Progenitor cell of endocrine pancreas (in vitro differentiated cells): ENCODE data around the gene DENND6B. TPM values are rescaled to one million over a fixed set of nuclear protein-coding genes. Genes with fewer than 3 reads are reported as not detected.

Experiments used
- DNase-seq: peaks from one replicate; pipeline ENCODE4 v3.0.0; 2021; ENCODE audit warnings: low spot score; ENCODE audit not compliant: unreplicated experiment
- H3K27ac Mint-ChIP-seq: 2 replicates; pipeline ENCODE4 v1.8.0; 2021; ENCODE audit warnings: mild to moderate bottlenecking, moderate library complexity, mixed read lengths
- H3K27me3 Mint-ChIP-seq: 2 replicates; pipeline ENCODE4 v1.8.0; 2021; ENCODE audit warnings: mixed read lengths
- H3K36me3 Mint-ChIP-seq: 2 replicates; pipeline ENCODE4 v1.8.0; 2022; ENCODE audit warnings: mixed read lengths; ENCODE audit not compliant: insufficient read depth
- H3K4me1 Mint-ChIP-seq: 2 replicates; pipeline ENCODE4 v1.8.0; 2021; ENCODE audit warnings: low read depth, mixed read lengths
- H3K4me3 Mint-ChIP-seq: 2 replicates; pipeline ENCODE4 v1.8.0; 2021; ENCODE audit warnings: low read depth, mild to moderate bottlenecking, moderate library complexity, mixed read lengths
- H3K9me3 Mint-ChIP-seq: 2 replicates; pipeline ENCODE4 v1.8.0; 2021; ENCODE audit warnings: low read depth, mixed read lengths
- CTCF ChIP-seq: fragments of 200-600 bp; sonication (generic); IDR thresholded peaks from one replicate; pipeline ENCODE4 v1.5.0; 2021; ENCODE audit warnings: antibody characterized with exemption, mild to moderate bottlenecking; ENCODE audit not compliant: unreplicated experiment
- total RNA-seq: library from RNA; stranded (reverse); gene quantifications from 2 replicates; pipeline ENCODE4 v1.2.1, GENCODE V29; 2021

Gene DENND6B
- total RNA-seq, 1 donor from 2014 or later, result 36.4 TPM

DNA sequence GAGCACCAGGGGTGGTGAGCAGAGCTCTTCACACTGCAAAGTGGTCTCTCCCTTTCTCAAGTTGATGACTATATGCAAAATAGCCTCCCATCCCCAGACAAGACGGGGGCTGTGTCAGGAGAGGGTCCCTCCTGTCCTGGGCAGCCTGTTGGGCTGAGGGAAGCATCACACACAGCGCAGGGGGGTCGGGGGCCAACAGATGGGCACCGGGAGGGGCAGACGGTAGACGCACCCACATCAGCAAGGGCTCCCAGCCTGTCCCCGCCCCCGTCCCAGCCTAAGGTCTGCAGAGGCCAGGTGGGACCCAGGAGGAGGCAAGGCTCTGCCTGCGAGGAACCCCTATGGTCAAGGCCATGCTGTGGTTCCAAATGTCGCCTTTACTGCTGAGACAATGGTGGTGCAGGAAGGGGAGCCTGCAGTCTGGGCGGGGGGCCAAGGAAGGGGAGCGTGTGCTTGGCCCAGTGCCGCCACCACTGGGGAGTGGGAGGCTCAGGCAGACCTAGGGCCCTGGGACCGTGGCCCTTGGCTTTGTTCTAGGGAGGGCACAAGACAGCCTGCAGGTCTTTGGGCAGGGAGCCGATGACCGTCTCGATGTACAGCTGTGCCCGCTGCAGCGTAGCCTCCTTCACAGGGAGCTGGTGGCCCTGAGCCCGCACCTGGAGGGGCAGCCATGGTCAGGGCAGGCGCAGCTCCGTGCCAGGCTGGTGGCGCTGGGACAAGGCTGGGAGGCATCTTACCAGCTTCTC, 15.0 kb downstream of the DENND6B start:
- no peak overlapping the region for H3K4me3 Mint-ChIP-seq
- DNase-seq, result no peak
- H3K36me3 Mint-ChIP-seq, result peaks cover 6% of the 10 kb centered on the region
- H3K27ac Mint-ChIP-seq, result no peak overlapping the region
- H3K4me1 Mint-ChIP-seq, result peaks cover 2% of the 10 kb centered on the region
- TF ChIP-seq CTCF, result no peak
- peaks cover 3% of the 10 kb centered on the region for H3K27me3 Mint-ChIP-seq
- no peaks in the 10 kb centered on the region for H3K9me3 Mint-ChIP-seq

- Mint-ChIP-seq H3K9me3 (no peaks in the 10 kb centered on the region), H3K27me3 (peaks cover 3% of the 10 kb centered on the region), H3K4me1 (peaks cover 6% of the 10 kb centered on the region), H3K4me3 (no peak overlapping the region), H3K27ac (no peak overlapping the region), H3K36me3 (peaks cover 6% of the 10 kb centered on the region)
- no peak for TF ChIP-seq CTCF
- DNase-seq, result no peak
Measured at GRCh38 chr22:50310949-50311444, 15.8 kb downstream of the DENND6B start.

DNA sequence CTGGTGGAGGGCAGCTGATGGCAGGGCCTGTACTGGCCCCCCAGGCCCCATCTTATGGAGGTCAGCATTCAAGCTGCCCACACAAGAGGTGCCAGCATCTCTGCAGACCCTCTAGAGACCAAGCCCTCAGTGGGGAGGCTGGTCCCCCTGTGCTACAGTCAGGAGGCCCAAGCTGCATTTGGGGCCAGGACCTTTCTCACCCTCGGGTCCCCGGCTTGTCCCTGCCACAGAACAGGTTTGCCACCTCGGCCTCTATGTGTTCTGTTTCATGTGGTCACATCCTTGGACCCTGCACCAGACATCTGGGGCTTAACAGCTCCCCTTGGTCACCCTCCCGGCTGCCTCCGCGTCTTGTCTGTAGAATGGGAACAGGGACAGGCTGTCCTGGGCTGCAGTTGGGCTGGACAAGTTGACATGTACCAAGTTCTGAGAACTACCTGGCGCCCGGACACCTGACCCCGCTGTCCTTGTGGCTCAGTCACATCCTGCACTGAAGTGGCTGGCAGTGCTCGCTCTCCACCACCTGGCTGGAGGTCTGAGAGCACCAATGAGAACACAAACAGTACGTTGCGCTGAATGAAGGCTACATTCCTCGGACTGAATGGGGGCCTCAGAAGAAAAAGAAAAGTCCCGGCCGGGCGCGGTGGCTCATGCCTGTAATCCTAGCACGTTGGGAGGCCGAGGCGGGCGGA, 16.6 kb downstream of the DENND6B start:
- no peak for DNase-seq
- Mint-ChIP-seq H3K4me3 (no peak overlapping the region), H3K9me3 (no peaks in the 10 kb centered on the region), H3K27me3 (no peaks in the 10 kb centered on the region), H3K27ac (no peak overlapping the region), H3K36me3 (peaks cover 3% of the 10 kb centered on the region), H3K4me1 (peaks cover 9% of the 10 kb centered on the region)
- no peak for TF ChIP-seq CTCF

DNA sequence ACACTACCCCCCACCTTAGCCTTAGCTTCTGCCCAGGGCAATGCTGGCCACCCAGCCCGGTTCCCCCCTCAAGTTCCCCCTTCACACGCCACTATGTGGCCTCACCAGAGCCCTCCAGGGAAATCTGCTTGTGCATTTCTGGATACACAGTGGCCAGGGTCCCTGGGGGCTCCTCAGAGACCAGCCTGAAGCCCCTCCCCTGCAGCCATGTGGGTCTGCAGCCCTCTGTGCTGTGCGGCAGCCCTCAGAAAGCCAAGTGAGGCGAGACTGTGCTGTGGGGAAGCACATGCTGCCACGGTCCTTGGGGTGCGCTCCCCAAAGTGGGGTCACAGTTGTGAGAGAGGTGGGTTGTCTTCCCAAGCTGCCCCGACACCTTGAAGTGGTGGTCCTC, 17.2 kb downstream of the DENND6B start:
- no peak for DNase-seq
- H3K36me3 Mint-ChIP-seq, result peaks cover 3% of the 10 kb centered on the region
- H3K4me3 Mint-ChIP-seq, result no peak overlapping the region
- no peak overlapping the region for H3K27ac Mint-ChIP-seq
- H3K4me1 Mint-ChIP-seq, result peaks cover 13% of the 10 kb centered on the region
- H3K27me3 Mint-ChIP-seq, result no peaks in the 10 kb centered on the region
- H3K9me3 Mint-ChIP-seq, result no peaks in the 10 kb centered on the region
- TF ChIP-seq CTCF, result no peak

DNA sequence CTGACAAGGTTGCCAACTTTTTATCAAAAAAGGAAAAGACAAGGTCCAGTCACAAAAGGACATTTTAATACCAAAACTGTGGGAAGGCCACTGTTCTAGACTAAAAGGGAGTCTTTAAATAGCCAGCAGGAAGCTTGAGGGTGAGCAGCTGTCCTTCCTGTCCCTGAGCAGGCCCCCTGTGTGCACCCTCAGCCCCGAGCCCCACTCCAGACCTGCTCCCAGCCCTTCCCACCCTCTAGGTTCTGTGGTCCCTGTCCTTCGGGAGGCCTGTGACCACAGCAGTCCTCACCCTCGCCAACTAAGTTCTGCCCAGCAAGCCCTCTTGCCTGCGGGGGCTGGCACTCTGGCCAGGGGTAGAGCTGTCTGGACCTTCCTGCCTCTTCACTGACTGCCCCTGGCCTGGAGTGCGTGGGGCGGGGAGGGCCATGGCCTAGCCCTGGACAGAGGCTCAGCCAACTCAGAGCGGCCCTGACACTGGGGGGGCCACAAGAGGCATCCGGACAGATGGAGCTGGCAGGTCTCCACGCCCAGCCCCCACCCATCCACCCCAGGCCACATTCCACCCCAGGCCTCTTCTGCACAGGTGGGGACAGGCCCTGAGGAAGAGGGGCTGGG, 17.7 kb downstream of the DENND6B start:
- Mint-ChIP-seq H3K4me1 (peaks cover 16% of the 10 kb centered on the region), H3K27me3 (no peaks in the 10 kb centered on the region), H3K36me3 (peaks cover 1% of the 10 kb centered on the region), H3K4me3 (peak overlapping the region; percentile 64), H3K9me3 (no peaks in the 10 kb centered on the region), H3K27ac (peak overlapping the region; percentile 25)
- no peak for TF ChIP-seq CTCF
- no peak for DNase-seq
